Stimulated activated CD4-positive, alpha-beta T cell treated with anti-CD3 and anti-CD28 coated beads, Interleukin-1b, Interleukin-23, amount 100 ng/mL, for 48 hours (primary cell): Measurements from ENCODE around the gene IFI27L2.

Source experiments
- DNase-seq: peaks from one replicate; pipeline ENCODE4 v3.0.0-alpha.2; 2020

IFI27L2 gene

DNA sequence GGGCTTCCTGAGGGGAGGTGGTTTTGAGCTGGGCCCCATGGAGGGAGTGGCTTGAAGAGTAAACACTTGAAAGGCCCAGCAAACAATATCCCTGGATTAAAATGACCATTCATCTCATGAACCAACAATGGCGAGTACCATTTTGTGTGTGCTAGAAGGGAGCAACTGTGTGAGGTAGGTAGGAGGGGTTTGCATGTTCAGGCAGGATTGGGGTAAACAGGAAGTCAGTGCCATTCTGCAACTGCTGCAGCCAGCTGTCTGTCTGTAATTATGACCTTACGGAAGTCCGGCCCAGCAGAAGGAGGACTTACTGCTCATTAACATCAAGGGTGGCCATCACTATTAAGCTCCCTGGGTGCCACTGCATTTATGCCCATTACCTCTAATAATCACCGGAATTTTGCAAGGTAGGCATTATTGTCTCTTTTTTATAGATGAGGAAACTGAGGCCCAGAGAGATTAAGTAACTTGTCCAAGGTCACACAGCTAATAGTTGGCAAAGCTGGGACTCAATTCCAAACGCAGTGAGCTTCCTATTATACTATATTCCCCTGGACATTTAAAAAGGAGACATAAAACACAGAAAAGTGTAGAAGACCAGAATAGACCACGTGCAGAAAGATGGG, 16.6 kb upstream of the IFI27L2 start:
- no peak for DNase-seq

- DNase-seq: no peak
Observed at GRCh38 chr14:94144765-94145164, 15.4 kb upstream of the IFI27L2 start.

DNA sequence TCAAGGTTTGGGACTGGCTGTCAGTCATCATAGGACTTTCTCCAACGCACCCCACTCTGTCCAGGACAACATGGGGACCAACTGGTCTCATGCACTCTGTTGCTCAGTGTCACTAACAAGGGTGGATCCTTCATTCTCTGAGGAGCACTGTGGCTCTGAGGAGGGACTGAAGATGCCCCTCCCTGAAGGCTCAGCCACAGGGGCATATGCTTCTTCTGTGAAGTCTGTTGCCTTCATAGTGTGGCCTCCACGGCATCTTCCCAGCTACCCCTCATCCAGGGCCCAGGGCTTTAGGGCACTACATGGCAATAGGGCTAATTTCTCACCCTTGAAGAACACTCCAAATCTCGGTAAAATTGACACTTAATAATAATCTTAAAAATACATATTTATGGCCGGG, 14.3 kb upstream of the IFI27L2 start:
- DNase-seq: no peak

DNA sequence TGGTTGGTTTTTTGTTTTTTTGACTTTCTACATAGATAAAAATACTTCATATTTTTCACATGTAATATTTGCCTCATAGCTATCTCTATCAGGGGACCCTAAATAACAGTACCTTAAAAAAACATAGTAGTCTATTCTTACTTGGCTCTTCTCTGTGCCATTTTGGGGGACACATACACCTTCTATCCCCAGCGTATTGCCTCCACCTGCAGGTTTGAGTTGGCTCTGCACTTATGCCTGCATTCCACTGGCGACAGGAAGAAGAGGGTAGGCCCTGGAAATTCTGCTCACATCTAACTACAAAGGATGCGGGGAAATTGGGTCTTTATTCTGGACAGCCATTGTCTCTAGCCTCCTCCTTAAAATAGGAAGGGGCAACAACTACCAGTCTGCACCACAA, 13.8 kb upstream of the IFI27L2 start:
- DNase-seq: no peak

- DNase-seq: no peak
Observed at GRCh38 chr14:94142836-94143235, 13.4 kb upstream of the IFI27L2 start.

DNA sequence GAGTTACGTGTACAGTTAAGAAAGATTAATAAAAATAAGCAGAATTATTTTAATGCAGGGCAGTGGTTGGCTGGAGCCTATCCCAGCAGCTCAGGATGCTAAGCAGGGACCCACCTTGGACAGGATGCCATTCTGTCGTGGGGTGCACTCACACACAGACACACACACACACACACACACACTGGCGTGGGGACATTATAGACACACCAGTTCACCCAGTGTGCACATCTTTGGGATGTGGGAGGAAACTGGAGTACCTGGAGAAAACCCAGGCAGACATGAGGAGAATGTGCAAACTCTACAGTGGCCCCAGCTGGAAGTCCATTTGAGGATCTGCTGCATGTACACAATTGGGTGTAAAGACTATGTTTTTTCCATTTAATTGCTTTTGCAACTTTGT, 12.8 kb upstream of the IFI27L2 start:
- DNase-seq: no peak

GRCh38 chr14:94139421-94139820, 10.0 kb upstream of the IFI27L2 start:
- DNase-seq: no peak

- DNase-seq: no peak
Observed at GRCh38 chr14:94139006-94139405, 9.6 kb upstream of the IFI27L2 start.

GRCh38 chr14:94138251-94138650, 8.8 kb upstream of the IFI27L2 start:
- no peak for DNase-seq

DNA sequence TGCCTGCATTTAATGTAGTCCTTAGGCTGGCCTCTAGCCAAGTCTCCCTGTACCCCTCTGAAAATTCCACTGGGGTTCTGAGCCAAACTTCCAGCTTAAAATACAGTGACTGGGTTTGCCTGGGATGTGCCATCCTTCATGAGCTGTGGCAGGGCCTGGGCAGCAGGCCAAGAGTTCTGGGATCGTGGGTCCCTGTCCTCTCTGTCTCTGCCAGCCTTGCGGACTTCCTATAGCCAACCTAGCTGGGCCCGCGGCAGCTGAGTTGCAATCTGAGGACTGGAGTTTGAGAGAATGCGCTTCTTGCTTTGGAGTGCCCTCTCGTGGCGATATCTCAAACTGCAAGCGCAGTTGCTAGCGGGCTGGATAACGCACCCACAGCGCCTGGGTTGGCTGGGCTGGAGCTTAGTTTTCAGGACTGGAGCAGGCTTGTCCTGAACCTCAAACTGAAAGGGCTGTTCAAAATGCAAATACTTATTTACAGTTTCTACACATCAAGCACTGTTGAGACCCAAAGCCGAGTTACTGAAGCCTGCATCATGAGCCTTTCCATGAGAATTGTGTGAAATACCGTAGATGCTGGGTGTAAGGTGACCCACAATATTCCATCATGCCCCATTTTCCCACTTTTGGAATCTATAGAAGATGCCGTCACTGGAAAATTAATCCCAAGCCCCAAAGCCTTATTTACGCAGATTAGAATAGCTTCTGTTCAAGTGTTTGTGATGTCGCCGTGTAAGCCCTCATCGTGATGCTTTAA, 7.3 kb upstream of the IFI27L2 start:
- peak; percentile 83 for DNase-seq

- no peak for DNase-seq
Observed at GRCh38 chr14:94135476-94135875, 6.1 kb upstream of the IFI27L2 start.

DNA sequence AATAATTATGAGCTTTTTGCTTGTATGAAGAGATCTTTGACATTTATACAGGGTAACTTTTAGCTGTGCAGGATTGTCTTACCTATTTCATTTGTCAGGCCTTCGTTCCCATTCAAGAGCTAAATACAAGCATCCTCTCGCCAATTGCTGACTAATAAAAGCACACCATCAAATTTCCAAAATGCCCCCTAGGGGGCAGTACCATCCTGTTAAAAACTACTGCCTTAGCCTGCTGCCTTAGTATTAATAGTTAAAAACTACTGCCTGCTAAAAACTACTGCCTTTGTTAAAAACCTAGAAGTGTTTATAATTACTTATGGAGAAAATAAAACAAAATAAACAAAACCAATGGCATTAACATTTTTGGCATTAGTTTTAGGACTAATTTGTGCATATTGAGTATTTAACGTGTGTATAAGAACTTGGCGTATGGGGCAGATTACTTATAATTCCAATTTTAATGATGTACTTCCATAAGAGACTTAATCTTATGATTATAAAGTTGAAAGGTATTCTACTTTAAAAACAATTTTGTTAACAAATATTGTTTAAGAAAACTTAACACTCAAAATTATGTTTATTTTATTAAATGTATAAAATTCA, 3.0 kb upstream of the IFI27L2 start:
- DNase-seq: peak; percentile 48

GRCh38 chr14:94129758-94130414, 482 bp upstream of the IFI27L2 start:
- DNase-seq: no peak

DNA sequence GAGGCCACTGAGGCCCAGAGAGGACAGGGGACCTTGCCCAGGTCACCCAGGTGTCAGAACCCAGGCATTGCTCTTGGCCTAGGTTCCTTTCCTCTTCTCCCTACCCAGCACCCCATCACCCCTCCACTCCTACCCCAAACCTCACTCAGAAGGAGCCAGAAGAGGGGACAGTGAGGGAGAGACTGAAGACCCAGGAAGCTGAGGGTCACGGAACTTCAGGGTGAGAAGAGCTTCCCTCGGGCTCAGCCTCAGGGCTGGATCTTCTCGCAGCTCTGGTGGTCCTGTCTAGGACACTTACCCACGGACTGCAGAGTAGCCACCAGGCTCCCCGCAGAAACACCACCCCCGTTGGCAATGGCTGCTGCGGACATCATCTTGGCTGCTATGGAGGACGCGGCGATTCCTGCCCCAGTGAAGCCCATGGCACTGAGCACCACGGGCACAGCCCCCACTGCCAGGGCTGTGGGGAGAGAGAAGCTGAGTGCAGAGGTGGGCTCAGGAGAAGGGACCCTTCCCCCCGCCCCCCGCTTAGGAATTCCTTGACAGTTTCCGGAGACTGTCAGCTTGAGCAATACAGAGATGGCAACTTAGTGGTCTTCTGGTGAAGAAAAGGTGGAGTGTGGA, 1.1 kb downstream of the IFI27L2 start:
- no peak for DNase-seq

GRCh38 chr14:94127330-94127729, 2.1 kb downstream of the IFI27L2 start:
- DNase-seq: no peak

DNA sequence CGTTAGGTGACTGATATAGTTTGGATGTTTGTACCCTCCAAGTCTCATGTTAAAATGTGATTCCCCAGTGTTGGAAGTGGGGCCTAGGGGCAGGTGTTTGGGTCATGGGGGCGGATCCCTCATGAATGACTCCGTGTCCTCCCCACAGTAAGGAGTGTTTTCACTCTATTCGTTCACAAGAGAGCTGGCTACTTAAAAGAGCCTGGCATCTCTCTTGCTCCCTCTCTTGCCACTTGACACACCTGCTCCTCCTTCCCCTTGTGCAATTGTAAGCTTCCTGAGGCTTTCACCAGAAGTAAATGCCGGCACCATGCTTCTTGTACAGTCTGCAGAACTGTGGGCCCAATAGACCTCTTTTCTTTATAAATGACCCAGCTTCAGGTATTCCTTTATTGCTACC, 2.6 kb downstream of the IFI27L2 start:
- DNase-seq: no peak

- no peak for DNase-seq
Observed at GRCh38 chr14:94126419-94126677, 3.1 kb downstream of the IFI27L2 start.

- DNase-seq: no peak
Observed at GRCh38 chr14:94125659-94126418, 3.6 kb downstream of the IFI27L2 start.

GRCh38 chr14:94124582-94125377, 4.6 kb downstream of the IFI27L2 start:
- no peak for DNase-seq

GRCh38 chr14:94123868-94124267, 5.5 kb downstream of the IFI27L2 start:
- DNase-seq: no peak

GRCh38 chr14:94123296-94123695, 6.1 kb downstream of the IFI27L2 start:
- no peak for DNase-seq

- DNase-seq: no peak
Observed at GRCh38 chr14:94122438-94122837, 7.0 kb downstream of the IFI27L2 start.
